Body of pancreas (tissue), 4 donors: ENCODE data around the gene SLC9A2. TPM values are rescaled to one million over a fixed set of nuclear protein-coding genes. Genes with fewer than 3 reads are reported as not detected.

Source experiments
- ATAC-seq: fragments of 150-250 bp; one replicate; pipeline ENCODE4 v1.9.1; 2016
- DNase-seq, 4 donors: peaks; one replicate each; pipeline ENCODE4 v3.0.0-alpha.2; 2019
- H3K27ac ChIP-seq, 4 donors: fragments of 200-600 bp; sonication (generic); 1 replicate in 3 of 4; 2 replicates in 1 of 4; pipeline versions ENCODE4 v1.5.1 to v1.6.1; 2016 to 2019; ENCODE audit warnings: mild to moderate bottlenecking in 1 of 4, mixed read lengths in 1 of 4, moderate library complexity in 1 of 4
- H3K27me3 ChIP-seq, 2 donors: fragments of 200-600 bp; sonication (generic); one replicate each; pipeline ENCODE4 v1.6.0; 2016; ENCODE audit warnings: mild to moderate bottlenecking in 1 of 2
- H3K36me3 ChIP-seq, 2 donors: fragments of 200-600 bp; sonication (generic); replicated peaks in 1 of 2; 2 replicates each; pipeline ENCODE4 v1.5.1; 2016; ENCODE audit warnings: low read depth in 2 of 2; ENCODE audit not compliant: insufficient read depth in 1 of 2
- H3K4me1 ChIP-seq: fragments of 200-600 bp; sonication (generic); one replicate; pipeline ENCODE4 v1.6.0; 2016
- H3K4me3 ChIP-seq, 2 donors: fragments of 200-600 bp; sonication (generic); 1 replicate in 1 of 2; 2 replicates in 1 of 2; pipeline ENCODE4 v1.5.1; 2016 to 2019
- H3K9me3 ChIP-seq, 3 donors: fragments of 200-600 bp; sonication (generic); 1 replicate in 2 of 3; 2 replicates in 1 of 3; pipeline ENCODE4 v1.5.1; 2016
- CTCF ChIP-seq, 7 experiments: fragments of 450-650 bp in 4 of 7; fragments of 200-600 bp in 3 of 7; sonication (generic) in 3 of 7; IDR thresholded peaks; one replicate each; pipeline ENCODE4 v1.5.1; 2016 to 2019; ENCODE audit warnings: antibody characterized with exemption in 7 of 7
- POLR2A ChIP-seq, 3 donors: fragments of 450-650 bp; IDR thresholded peaks; one replicate each; pipeline ENCODE4 v1.6.1; 2016; ENCODE audit warnings: antibody characterized with exemption in 3 of 3, mild to moderate bottlenecking in 2 of 3
- WGBS, 2 donors: methylation state at CpG; one replicate each; pipeline ENCODE4 v1.1.5; 2017; 5-methylcytosine and 5-hydroxymethylcytosine counted together
- intact Hi-C: fragments of 100-400 bp; cut with DNase I; formaldehyde crosslinking; loops from one replicate; pipeline ENCODE4 v1.15.1; 2023
- total RNA-seq, 2 donors: library from RNA; depleted of rRNA; stranded (reverse); fragments of >200 nt; gene quantifications; one replicate each; pipeline ENCODE4 v1.1.0, GENCODE V29; 2016

The SLC9A2 gene
- 1 to 10 TPM in 1 of 2 donors, not detected in 1; 1.0 TPM for total RNA-seq

GRCh38 chr2:102619414-102620319 is at the start of gene SLC9A2:
SLC9A2 (plus strand) TSS chr2:102619553; CDS start chr2:102619849, 296 bp downstream.
- peak; percentile 68 for ATAC-seq
- no peaks in the 10 kb centered on the region for H3K36me3 ChIP-seq
- 3 to 4% methylated on average over 18 to 59 of the region's 85 CpGs for WGBS, 2 donors
- no peaks in the 10 kb centered on the region for H3K9me3 ChIP-seq
- no peak within 1 kb of the TSS for H3K27ac ChIP-seq
- H3K4me3 ChIP-seq: peak within 1 kb of the TSS in 1 of 2 donors; percentile 21
- H3K4me1 ChIP-seq: peaks cover 18% of the 10 kb centered on the region
- peak in 2 of 4 donors; percentile 13 to 38 for DNase-seq
- intact Hi-C loops: loop anchor here (10.0 kb wide), 1 partner anchor 145 kb away; the partner anchor contains the start of gene SLC9A4
- peaks cover 0 to 7% of the 10 kb centered on the region in 2 donors for H3K27me3 ChIP-seq
- no peak for TF ChIP-seq POLR2A (IDR thresholded peaks at IDR 0.05)
- no peak for TF ChIP-seq CTCF (IDR thresholded peaks at IDR 0.05)

- H3K4me1 ChIP-seq: no peaks in the 10 kb centered on the region
- DNase-seq (no peak), ATAC-seq (no peak)
- H3K36me3 ChIP-seq: no peaks in the 10 kb centered on the region
- intact Hi-C loops: no loop called here
- no peak overlapping the region for H3K4me3 ChIP-seq
- TF ChIP-seq POLR2A (IDR thresholded peaks at IDR 0.05) (no peak), CTCF (IDR thresholded peaks at IDR 0.05) (no peak)
- no peaks in the 10 kb centered on the region for H3K9me3 ChIP-seq
- 75 to 77% methylated on average over 1 of the region's 1 CpG for WGBS, 2 donors
- H3K27me3 ChIP-seq: no peaks in the 10 kb centered on the region
- H3K27ac ChIP-seq: no peak overlapping the region
Measured at GRCh38 chr2:102575888-102576287, 43.5 kb upstream of the SLC9A2 start.

GRCh38 chr2:102578376-102578775 is 41.0 kb upstream of the SLC9A2 start:
- no peak for ATAC-seq
- WGBS, 2 donors: 64 to 87% methylated on average over 2 of the region's 2 CpGs
- Histone ChIP-seq H3K27me3 (no peaks in the 10 kb centered on the region), H3K36me3 (no peaks in the 10 kb centered on the region), H3K4me1 (no peaks in the 10 kb centered on the region), H3K4me3 (no peak overlapping the region), H3K9me3 (no peaks in the 10 kb centered on the region), H3K27ac (no peak overlapping the region)
- no peak for DNase-seq
- intact Hi-C loops: no loop called here
- TF ChIP-seq CTCF (IDR thresholded peaks at IDR 0.05) (no peak), POLR2A (IDR thresholded peaks at IDR 0.05) (no peak)

- no peak for TF ChIP-seq CTCF (IDR thresholded peaks at IDR 0.05)
- no peak for TF ChIP-seq POLR2A (IDR thresholded peaks at IDR 0.05)
- Histone ChIP-seq H3K27ac (no peak overlapping the region), H3K4me3 (no peak overlapping the region), H3K27me3 (no peaks in the 10 kb centered on the region), H3K4me1 (peaks cover 13% of the 10 kb centered on the region), H3K36me3 (no peaks in the 10 kb centered on the region), H3K9me3 (no peaks in the 10 kb centered on the region)
- intact Hi-C loops: no loop called here
- no peak for ATAC-seq
- no peak for DNase-seq
Measured at GRCh38 chr2:102581911-102582310, 37.4 kb upstream of the SLC9A2 start.
